ENCODE measurements around the gene NAA11.

Gene NAA11

GRCh38 chr4:79325864-79326328 is at the start of gene NAA11:
TSS of gene NAA11 (minus strand) at chr4:79326061. CDS start at chr4:79325877, 184 bp downstream.
- DNase-seq = no peak

DNA sequence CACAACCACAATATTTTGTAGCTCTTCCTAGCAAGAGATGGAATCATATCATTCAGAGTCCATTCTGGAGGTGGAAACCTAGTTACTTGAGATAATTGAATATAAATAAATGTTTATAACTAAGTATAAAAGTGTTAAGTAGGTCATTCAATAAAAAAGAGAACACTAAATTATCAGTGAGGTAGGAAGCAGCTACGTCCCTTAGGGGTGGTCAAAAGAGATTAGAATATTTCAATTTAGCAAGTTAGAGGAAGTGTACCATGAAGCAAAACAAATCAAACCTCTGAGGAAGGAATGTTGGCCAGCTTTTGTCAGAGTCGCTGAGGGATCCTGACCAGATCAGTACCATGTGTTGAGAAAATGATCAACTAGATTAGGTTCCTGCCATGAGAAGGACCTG is 44.2 kb upstream of the NAA11 start:
- no peak for DNase-seq

DNA sequence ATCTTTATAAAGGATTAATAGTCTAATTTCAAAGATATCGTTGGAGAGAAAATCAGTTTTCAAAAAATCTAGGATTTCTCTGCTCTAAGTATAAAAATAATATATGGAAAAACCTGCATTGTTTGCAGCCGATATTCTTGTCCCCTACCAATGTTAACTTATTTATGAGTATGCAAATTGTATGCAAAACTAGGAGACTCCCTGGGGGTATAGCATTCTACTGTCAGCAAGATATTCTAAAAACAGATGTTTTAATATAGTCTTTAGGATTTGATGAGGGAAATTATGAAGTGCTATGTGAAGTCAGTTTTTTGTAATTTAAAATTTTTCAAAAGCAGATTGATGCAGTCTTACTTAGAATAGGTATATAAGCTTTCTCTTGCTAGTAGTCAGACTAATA is 41.2 kb upstream of the NAA11 start:
- no peak for DNase-seq

GRCh38 chr4:79366422-79366821 is 40.6 kb upstream of the NAA11 start:
- no peak for DNase-seq

GRCh38 chr4:79364061-79364460 is 38.2 kb upstream of the NAA11 start:
- DNase-seq = no peak

GRCh38 chr4:79362626-79363025 is 36.8 kb upstream of the NAA11 start:
- no peak for DNase-seq

- DNase-seq = no peak
Measured at GRCh38 chr4:79360006-79360405, 34.1 kb upstream of the NAA11 start.

GRCh38 chr4:79358438-79358837 is 32.6 kb upstream of the NAA11 start:
- no peak for DNase-seq

DNA sequence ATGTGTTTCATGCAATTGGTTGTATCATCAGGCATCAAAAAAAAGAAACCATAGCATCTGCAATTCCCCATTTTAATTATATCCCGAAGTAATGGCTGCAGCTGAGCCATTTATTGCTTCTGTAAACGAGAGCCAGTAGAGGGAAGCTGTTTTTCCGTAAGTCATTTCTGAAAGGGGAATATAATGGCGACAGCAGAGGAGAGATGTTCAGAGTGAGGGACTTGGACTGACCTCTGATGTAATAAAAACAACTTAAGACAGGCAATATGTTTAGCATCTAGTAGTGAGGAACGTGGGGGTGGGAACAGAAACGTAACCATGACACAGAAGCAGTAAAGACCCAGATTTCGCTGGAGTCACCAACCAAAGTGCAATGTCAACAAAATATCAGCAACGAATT is 31.5 kb upstream of the NAA11 start:
- DNase-seq = no peak

GRCh38 chr4:79353075-79353474 is 27.2 kb upstream of the NAA11 start:
- no peak for DNase-seq

GRCh38 chr4:79348405-79348804 is 22.5 kb upstream of the NAA11 start:
- no peak for DNase-seq

GRCh38 chr4:79341893-79342653 is 16.2 kb upstream of the NAA11 start:
- DNase-seq = no peak

DNA sequence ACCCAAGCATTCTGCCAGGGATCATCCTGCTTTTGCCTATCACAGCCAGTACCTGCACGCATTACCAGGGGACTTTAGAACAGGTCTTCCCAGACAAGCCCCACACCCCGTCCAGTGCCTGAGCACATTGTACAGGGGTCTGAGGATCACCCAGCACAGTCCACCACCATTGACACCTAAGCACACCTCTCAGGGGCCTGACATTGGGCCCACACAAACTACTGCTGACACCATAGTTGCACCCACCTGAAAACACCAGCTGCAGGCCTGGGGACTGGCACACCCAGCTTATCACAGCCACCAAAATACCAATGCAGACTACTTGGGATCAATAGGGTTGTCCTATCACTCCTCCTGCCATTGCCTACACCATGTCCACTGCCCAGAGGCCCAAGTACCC is 14.7 kb upstream of the NAA11 start:
- DNase-seq = no peak

DNA sequence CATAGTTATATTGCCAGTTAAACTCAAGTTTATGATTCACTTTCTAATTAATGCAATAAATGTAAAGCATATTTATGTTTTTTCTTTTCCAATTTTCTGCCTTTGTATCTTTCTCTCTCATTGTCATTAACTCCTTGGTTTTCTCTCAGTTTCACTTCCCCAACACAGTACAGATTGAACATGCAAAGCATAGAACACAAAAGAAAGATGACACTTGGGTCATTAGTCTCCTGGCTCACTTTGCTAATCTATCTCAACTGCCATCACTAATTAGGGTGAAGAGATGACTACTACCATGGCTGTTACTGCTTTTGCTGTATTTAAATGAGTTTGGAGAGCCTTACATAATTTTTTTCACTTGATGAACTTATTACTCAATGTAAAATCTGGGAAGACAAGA is 12.3 kb upstream of the NAA11 start:
- no peak for DNase-seq

DNA sequence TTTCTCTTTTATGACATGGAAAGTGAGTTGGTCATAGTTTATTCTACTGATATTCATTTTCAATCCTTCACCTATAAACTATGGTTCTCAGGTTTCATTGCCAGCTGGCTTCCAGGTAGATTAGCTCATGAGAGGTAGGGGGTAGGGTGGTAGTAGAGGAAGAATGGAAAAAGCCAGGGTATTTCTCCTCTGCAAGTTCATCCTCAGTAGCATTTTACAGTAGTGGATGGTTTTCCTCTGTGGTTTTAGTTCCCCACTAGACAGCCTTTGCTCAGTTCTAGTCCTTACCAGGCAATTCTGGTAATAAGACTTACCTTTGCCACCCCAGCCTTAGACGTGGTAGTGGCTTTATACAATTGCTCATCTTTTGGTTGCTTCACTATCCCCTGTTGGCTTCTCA is 8.9 kb upstream of the NAA11 start:
- no peak for DNase-seq

- DNase-seq = no peak
Measured at GRCh38 chr4:79334341-79334740, 8.5 kb upstream of the NAA11 start.

- no peak for DNase-seq
Measured at GRCh38 chr4:79331126-79331876, 5.4 kb upstream of the NAA11 start.

DNA sequence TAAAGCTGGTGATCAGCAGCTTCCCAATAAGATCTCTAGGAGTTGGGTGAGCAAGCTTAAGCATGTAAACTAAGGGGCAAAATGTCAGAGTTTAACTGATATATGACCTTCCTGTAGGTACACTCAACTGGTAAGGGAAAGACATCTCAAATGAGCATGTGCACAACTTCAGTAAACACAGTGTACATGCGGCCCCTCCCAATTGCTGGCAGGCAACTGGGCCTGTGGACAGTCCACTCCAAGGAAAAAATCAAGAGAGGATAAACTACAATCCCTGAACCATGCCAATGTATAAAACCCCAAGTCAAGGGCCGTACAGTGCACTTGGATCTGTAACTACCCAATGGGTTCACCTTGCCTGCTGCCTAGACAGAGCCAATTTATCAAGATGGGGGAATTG is 4.9 kb upstream of the NAA11 start:
- no peak for DNase-seq

- no peak for DNase-seq
Measured at GRCh38 chr4:79325436-79325835, 425 bp downstream of the NAA11 start.

DNA sequence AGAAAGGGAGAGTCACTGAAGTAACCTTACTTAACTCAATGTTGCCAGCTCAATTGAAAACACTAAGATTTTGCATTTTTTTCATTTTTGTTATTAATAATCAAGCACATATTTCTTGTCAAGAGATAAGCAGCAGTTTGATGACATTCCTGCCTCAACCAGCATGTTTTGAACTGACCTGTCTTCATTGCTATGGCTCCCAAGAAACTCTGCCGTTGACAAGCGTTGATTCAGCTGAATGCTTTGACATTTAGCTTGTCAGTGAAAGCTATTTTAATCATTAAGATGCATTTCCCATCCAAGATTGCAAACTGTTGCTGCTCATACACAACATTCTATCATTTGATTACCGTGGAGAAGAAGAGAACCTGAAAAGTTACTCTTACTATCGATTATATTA is 5.9 kb downstream of the NAA11 start:
- no peak for DNase-seq

DNA sequence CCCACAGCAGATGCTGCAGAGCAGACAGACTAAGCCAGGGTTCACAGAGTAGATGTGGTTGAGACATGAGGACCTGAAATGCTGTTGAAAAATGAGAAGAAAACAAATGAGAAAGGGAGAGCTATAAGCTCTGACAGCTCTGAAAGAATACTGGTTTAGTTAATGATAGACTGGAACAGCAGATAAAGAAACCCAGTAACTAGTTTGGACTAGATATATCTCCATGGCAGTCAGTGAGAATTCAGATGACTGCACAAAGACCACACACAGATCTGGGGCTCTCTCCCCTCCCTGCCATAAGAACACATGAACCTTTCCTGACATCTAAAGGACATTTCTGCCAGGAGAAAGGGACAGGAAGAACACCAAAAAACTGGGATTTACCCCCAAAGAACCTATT is 8.2 kb downstream of the NAA11 start:
- no peak for DNase-seq

DNA sequence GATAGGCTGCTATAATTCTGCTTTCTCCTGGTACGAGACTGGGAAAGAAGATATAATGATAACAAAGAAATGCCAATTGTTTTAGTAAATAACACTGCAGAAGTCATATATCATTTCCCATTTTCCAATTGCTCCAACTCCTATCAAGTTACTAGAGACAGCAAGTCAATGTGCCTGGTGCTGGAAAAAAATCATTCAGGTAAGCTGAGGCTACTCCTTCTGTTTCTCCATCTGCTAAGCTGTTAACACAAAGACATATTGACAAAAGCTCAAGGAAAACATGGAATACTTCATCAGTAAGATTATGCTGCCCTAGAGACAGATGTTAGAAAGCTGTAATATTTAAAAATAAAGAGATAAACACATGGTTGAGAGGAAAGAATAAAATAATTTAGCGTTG is 10.0 kb downstream of the NAA11 start:
- DNase-seq = no peak

DNA sequence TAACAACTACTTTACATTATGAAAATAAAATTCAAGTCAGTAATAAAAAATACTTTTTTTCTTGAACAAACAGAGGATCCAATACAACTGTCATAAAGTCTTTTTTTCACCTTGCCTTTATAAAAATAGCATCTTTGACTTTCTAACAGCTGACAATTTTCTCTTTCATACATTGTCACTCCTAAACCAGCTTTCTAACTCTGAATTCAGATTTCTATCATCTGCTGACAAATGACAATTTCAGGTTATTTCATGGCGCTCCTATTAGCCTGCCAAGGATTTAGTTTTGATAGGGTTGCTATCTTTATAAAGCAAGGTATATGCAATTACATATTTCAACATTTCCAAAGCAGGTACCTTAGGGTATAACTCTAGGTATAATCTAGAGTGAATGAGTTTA is 14.6 kb downstream of the NAA11 start:
- DNase-seq = no peak

- no peak for DNase-seq
Measured at GRCh38 chr4:79308971-79309370, 16.9 kb downstream of the NAA11 start.

DNA sequence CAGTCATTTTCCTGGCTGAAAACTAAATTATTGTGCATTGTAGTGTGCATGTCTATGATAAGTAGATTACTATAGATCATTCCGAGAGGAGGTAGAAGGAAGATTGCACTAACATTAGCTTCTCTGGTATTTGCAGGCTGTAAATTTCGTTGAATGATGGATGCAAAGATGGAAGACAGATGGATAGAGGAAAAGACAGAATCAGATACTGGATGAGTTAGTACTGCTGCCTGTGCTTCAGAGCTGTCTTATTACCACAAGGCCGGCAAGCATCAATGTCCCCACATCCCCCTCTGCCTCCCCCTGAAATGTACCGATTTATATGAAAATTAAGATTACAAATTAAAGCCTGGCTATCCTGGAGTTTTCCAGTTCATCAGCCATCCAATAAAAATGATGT is 17.7 kb downstream of the NAA11 start:
- DNase-seq = no peak
